HEK293T (cell line): ENCODE data around the gene FBRSL1.

Experiments used
- CTCF ChIA-PET: fragments of 350-600 bp; formaldehyde crosslinking; extraction: SDS; loops from one replicate; lab custom pipeline; 2021; ENCODE audit warnings: antibody characterized with exemption, inconsistent platforms; lab: Yijun Ruan, JAX
- POLR2A ChIA-PET: fragments of 350-600 bp; formaldehyde crosslinking; extraction: SDS; loops from one replicate; lab custom pipeline; 2020; ENCODE audit warnings: antibody characterized with exemption, inconsistent platforms; lab: Yijun Ruan, JAX
- DNase-seq: peaks from one replicate; pipeline ENCODE4 v3.0.0; 2012; ENCODE audit warnings: mixed read lengths; ENCODE audit errors: extremely low spot score
- ARNT ChIP-seq: fragments of 450-650 bp; IDR thresholded peaks from 2 replicates; pipeline ENCODE4 v1.6.1; 2017; ENCODE audit warnings: mild to moderate bottlenecking
- BHLHE40 ChIP-seq: fragments of 450-650 bp; IDR thresholded peaks from 2 replicates; pipeline ENCODE4 v1.6.1; 2016; ENCODE audit warnings: mild to moderate bottlenecking, moderate library complexity, borderline replicate concordance
- CTBP1 ChIP-seq: fragments of 450-650 bp; IDR thresholded peaks from 2 replicates; pipeline ENCODE4 v1.6.1; 2016; ENCODE audit warnings: borderline replicate concordance
- ELF4 ChIP-seq: fragments of 450-650 bp; IDR thresholded peaks from 2 replicates; pipeline ENCODE4 v1.6.1; 2017; ENCODE audit warnings: antibody characterized with exemption
- FOXA1 ChIP-seq: fragments of 450-650 bp; IDR thresholded peaks from 2 replicates; pipeline ENCODE4 v1.6.1; 2016; ENCODE audit warnings: mild to moderate bottlenecking
- FOXK2 ChIP-seq: fragments of 450-650 bp; IDR thresholded peaks from 2 replicates; pipeline ENCODE4 v1.6.1; 2016; ENCODE audit warnings: mild to moderate bottlenecking
- FOXM1 ChIP-seq: fragments of 450-650 bp; IDR thresholded peaks from 2 replicates; pipeline ENCODE4 v1.6.1; 2017; ENCODE audit warnings: mild to moderate bottlenecking, borderline replicate concordance
- HDGF ChIP-seq: fragments of 450-650 bp; IDR thresholded peaks from 2 replicates; pipeline ENCODE4 v1.6.1; 2017; ENCODE audit warnings: antibody characterized with exemption, borderline replicate concordance
- L3MBTL2 ChIP-seq: fragments of 450-650 bp; conservative IDR thresholded peaks from 2 replicates; pipeline ENCODE4 v1.6.1; 2016; ENCODE audit warnings: mild to moderate bottlenecking
- LEF1 ChIP-seq: fragments of 450-650 bp; IDR thresholded peaks from 2 replicates; pipeline ENCODE4 v1.6.1; 2017; ENCODE audit warnings: mild to moderate bottlenecking, borderline replicate concordance
- NFRKB ChIP-seq: fragments of 450-650 bp; IDR thresholded peaks from 2 replicates; pipeline ENCODE4 v1.6.1; 2016; ENCODE audit warnings: mild to moderate bottlenecking, moderate library complexity
- PKNOX1 ChIP-seq: fragments of 450-650 bp; IDR thresholded peaks from 2 replicates; pipeline ENCODE4 v1.6.1; 2016
- SP1 ChIP-seq: fragments of 450-650 bp; IDR thresholded peaks from 2 replicates; pipeline ENCODE4 v1.6.1; 2017
- SUZ12 ChIP-seq: fragments of 450-650 bp; IDR thresholded peaks from 2 replicates; pipeline ENCODE4 v1.6.1; 2016; ENCODE audit warnings: mild to moderate bottlenecking
- TARDBP ChIP-seq: fragments of 450-650 bp; IDR thresholded peaks from 2 replicates; pipeline ENCODE4 v1.6.1; 2016
- ZNF384 ChIP-seq: fragments of 450-650 bp; IDR thresholded peaks from 2 replicates; pipeline ENCODE4 v1.6.1; 2016

Gene FBRSL1

GRCh38 chr12:132536102-132536876, 46.3 kb downstream of the FBRSL1 start:
- ChIA-PET POLR2A (no interaction called here), CTCF (no interaction called here)
- TF ChIP-seq L3MBTL2 = no peak
- TF ChIP-seq SP1 = no peak
- TF ChIP-seq SUZ12 = no peak
- no peak for TF ChIP-seq FOXM1
- no peak for TF ChIP-seq PKNOX1
- TF ChIP-seq LEF1 = no peak
- no peak for TF ChIP-seq FOXA1
- no peak for TF ChIP-seq ARNT
- TF ChIP-seq CTBP1 = no peak
- TF ChIP-seq HDGF = no peak
- no peak; the same call in 1 of the 2 replicates for TF ChIP-seq TARDBP
- TF ChIP-seq BHLHE40 = no peak
- no peak for DNase-seq

- ChIA-PET POLR2A (no interaction called here), CTCF (no interaction called here)
- TF ChIP-seq ARNT (no peak), BHLHE40 (no peak), LEF1 (no peak), TARDBP (no peak), NFRKB (no peak), FOXA1 (no peak), FOXM1 (no peak), CTBP1 (no peak), ZNF384 (no peak), SUZ12 (no peak), SP1 (no peak), ELF4 (no peak), PKNOX1 (no peak), L3MBTL2 (no peak), HDGF (no peak), FOXK2 (no peak)
- DNase-seq = no peak
These were observed 47.1 kb downstream of the FBRSL1 start for GRCh38 chr12:132537049-132537448.

GRCh38 chr12:132537836-132538662, 48.1 kb downstream of the FBRSL1 start:
- POLR2A ChIA-PET = no interaction called here
- TF ChIP-seq BHLHE40 = no peak
- no peak for TF ChIP-seq L3MBTL2
- TF ChIP-seq NFRKB = no peak
- no peak for TF ChIP-seq SUZ12
- no peak for TF ChIP-seq FOXK2
- no peak for TF ChIP-seq FOXM1
- CTCF ChIA-PET = no interaction called here
- DNase-seq = no peak

- no peak for DNase-seq
- ChIA-PET CTCF (no interaction called here), POLR2A (no interaction called here)
- TF ChIP-seq ELF4 = no peak
- TF ChIP-seq PKNOX1 = no peak
- no peak for TF ChIP-seq L3MBTL2
- no peak for TF ChIP-seq LEF1
- TF ChIP-seq SUZ12 = no peak
- TF ChIP-seq ZNF384 = no peak
- no peak for TF ChIP-seq BHLHE40
- no peak for TF ChIP-seq SP1
- TF ChIP-seq FOXM1 = no peak
- TF ChIP-seq HDGF = no peak
- TF ChIP-seq FOXA1 = no peak
- TF ChIP-seq CTBP1 = no peak
- TF ChIP-seq ARNT = no peak
These were observed 48.7 kb downstream of the FBRSL1 start for GRCh38 chr12:132538663-132538990.

GRCh38 chr12:132539016-132539773, 49.2 kb downstream of the FBRSL1 start:
- TF ChIP-seq ZNF384 (no peak), ARNT (no peak), L3MBTL2 (no peak), FOXA1 (no peak), LEF1 (no peak)
- no peak for DNase-seq
- ChIA-PET CTCF (no interaction called here), POLR2A (no interaction called here)
